GM10266 (cell line): ENCODE measurements around the gene STAM.

ENCODE experiments used
- DNase-seq: peaks from one replicate; pipeline ENCODE4 v3.0.0; 2012; ENCODE audit errors: extremely low spot score
- TF ChIP-seq, protein P1 (sequence below): IDR thresholded peaks from 2 replicates; pipeline ENCODE4 v1.5.1; 2012; ENCODE audit warnings: mild to moderate bottlenecking, low read depth; ENCODE audit not compliant: control insufficient read depth, insufficient read depth; ENCODE audit errors: missing control alignments

The STAM gene

DNA sequence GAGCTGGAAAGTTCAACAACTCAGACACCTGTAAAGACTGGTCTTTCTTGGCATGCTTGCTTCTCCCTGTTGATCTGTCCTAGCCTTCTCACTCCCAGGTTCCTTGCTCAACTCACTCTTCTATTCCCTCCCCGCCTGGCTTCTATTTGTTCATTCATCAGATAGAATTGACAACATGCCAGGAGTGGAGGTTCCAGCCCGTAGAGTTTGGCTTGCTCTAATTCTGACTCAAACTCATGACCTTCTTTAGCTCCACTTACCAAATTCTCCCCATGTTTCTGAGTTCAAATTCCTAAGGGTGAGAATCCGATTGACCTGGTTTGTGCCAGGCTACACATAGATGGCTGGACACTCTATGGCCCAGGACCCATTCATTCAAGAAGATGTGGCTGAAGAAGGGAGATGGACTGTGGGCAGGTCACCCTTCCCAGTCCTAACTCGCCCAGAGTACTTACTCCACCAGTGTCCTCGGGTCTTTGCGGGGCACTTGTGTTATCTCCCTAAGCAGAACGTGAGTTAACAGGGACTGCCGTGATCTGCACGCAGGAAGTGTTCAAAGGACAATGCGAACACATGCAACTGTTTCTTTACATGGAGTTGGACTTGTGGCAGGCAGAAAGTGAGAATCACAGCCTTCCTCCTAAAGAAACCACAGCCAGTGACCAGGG lies 104.1 kb downstream of the STAM start:
- TF ChIP-seq, protein P1, sequence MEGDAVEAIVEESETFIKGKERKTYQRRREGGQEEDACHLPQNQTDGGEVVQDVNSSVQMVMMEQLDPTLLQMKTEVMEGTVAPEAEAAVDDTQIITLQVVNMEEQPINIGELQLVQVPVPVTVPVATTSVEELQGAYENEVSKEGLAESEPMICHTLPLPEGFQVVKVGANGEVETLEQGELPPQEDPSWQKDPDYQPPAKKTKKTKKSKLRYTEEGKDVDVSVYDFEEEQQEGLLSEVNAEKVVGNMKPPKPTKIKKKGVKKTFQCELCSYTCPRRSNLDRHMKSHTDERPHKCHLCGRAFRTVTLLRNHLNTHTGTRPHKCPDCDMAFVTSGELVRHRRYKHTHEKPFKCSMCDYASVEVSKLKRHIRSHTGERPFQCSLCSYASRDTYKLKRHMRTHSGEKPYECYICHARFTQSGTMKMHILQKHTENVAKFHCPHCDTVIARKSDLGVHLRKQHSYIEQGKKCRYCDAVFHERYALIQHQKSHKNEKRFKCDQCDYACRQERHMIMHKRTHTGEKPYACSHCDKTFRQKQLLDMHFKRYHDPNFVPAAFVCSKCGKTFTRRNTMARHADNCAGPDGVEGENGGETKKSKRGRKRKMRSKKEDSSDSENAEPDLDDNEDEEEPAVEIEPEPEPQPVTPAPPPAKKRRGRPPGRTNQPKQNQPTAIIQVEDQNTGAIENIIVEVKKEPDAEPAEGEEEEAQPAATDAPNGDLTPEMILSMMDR: no peak
- DNase-seq: no peak

DNA sequence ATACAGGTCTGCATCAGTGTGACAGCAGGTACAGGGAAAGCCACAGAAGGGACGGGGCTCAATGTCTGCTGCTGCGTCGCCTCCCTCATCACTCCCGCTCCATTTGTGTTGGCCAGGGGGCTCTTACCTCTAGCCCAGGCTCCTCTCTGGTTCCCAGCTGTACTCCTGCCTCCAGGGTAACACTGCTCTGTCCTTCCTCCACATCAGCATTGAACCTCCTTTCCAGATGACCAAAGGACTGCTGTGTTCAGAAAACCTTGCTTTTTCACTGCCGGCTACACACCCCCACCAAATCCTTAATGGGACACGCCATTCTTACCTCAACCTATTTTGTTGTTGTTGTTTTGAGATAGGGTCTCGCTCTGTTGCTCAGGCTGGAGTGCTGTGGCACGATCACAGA lies 105.9 kb downstream of the STAM start:
- no peak for DNase-seq
- TF ChIP-seq, protein P1: no peak

DNA sequence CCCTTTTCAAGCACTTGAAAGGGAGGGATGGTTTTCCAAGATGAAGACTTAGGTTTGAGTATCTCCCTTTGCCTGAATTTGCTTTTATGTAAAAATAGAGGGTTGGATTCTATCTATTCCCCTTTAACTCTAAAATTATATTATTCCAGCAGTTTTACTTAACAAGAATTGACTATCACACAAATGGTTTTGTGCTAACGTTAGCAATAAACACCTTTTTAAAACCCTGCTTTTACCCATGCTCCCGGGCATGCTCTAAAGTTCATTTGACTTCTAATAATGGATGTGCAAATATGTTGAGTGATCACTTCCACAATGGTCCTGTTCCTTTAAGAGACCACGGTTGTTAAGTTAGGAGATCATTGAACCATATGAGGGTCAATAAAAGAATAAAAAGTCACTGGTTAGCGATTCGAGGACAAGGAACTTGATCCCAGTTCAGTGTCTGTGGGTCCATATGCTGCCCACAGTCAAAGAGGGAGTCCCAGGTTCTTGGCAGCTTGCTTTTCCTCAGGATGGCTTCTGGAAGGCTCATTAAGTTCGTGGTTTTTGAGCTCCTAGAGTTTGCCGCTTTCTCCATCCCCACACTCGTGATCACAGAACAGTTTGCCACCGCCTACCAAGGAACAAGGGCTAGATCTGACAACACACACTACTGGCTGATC lies 108.0 kb downstream of the STAM start, which contains the start of gene TMEM236:
Gene TMEM236 (plus strand): TSS at position 421 of the 665 bp plus-strand sequence. CDS start 95 bp downstream, at position 516.
- DNase-seq: no peak
- TF ChIP-seq, protein P1: no peak

DNA sequence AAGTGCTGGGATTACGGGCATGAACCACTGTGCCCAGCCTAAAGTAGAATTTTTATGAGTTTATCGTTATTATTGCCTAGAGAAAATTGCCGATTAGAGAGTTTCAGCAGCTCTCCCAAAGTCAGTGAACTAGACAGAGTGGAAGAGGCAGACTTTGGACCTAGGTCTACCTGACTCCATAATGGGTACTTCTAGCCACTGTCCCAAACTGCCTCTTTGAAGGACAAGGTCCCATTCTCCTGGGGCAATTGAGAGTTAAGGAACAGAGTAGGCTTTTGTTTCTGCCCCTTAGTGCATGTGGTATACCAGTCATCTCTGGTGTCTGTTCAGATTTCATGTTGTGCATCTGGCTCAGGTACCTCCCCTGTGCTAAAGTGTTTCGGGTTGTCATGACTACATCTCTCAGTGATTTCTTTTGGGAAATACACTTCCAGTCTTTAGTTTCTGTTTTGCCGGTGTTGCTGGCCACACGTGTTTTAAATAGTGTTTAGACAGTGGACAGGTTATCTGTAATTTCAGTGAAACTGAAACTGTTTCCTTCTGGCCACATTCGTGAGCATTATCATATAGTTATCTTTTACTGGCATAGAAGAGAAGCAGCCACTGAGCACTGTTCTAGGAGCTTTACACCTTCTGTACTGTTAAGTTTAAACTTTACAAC lies 112.7 kb downstream of the STAM start:
- TF ChIP-seq, protein P1: no peak
- peak; percentile 54 for DNase-seq

DNA sequence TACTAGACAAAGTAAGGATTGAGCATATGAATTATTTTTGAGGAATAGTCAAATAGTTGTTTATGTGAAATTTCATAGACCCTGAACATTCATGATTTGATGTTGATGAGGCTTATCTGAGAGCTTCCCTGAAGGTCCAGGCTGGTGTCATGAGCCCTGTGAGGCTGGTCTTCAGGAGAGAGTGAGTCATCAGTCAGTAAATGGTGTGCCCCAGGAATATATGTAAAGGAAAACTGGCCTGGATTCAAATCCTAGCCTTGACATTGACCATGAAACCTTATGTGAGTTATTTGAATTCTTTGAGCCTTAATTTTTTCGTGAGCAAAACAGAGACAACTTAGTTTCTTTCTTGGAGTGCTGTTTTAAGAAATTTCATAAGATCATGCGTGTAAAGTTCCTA lies 114.2 kb downstream of the STAM start:
- DNase-seq: no peak
- TF ChIP-seq, protein P1: no peak

DNA sequence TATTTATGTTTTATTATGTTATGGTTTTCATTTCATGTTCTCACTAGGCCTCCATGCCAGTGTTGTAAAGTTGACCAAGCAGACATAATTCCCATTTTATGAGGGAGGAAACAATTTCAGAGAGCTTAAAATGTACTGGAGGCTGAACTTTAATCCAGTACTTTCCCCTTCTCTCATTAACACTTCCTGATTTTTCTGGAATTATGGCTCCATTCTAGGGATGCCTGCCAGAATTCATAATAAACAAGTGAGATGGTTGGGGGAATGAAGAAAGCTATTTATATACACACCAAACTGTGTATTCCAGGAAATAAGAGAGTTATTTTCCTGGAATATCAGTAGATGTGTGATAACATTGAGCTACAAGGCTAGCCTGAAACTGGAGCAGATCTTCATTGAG lies 114.9 kb downstream of the STAM start:
- no peak for DNase-seq
- TF ChIP-seq, protein P1: no peak

DNA sequence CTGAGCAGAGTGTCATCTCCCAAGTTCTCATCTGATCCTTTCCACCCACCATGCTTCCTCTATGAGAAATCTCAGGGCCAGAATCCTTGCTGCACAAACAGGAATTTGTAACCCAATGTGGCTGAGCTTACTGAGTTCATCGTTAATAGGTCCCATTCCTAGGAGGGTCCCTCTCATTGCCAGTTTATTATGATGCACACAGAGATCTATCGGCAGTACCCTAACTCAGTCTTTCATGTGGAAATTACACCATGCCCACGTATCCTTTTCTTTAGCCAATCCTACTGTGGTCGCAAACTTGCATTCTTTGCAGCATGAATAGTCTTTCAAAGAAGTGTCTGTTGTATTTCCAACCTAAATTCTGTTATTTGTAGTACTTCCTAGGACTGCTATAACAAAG lies 120.2 kb downstream of the STAM start:
- TF ChIP-seq, protein P1: no peak
- no peak for DNase-seq
